ENCODE measurements around the gene RAB11B. TPM values are rescaled to one million over a fixed set of nuclear protein-coding genes. Genes with fewer than 3 reads are reported as not detected.

RAB11B gene
- total RNA-seq, 1 experiment from 2014 or later = 135 TPM

GRCh38 chr19:8397271-8397670, 7.1 kb downstream of the RAB11B start:
- Histone ChIP-seq H3K27me3 (ENCODE audit: control insufficient read depth, insufficient read depth, low read length) (no peaks in the 10 kb centered on the region), H3K4me3 (ENCODE audit: low read depth in 2 of 2, low read length in 2 of 2) (no peak overlapping the region), H3K36me3 (ENCODE audit: control insufficient read depth, insufficient read depth, low read length) (no peaks in the 10 kb centered on the region), H3K27ac (ENCODE audit: low read length) (peak overlapping the region; percentile 75), H3K4me1 (ENCODE audit: control insufficient read depth, insufficient read depth, low read length) (peaks cover 57% of the 10 kb centered on the region), H3K9me3 (ENCODE audit: control insufficient read depth, insufficient read depth, low read depth, low read length) (no peaks in the 10 kb centered on the region)
- in situ Hi-C loops (cut with HindIII; ENCODE audit: low pct_unique_long_range_greater_than_20kb, low sequenced_read_pairs) = no loop called here
- ChIA-PET POLR2A (interaction anchor here (0.7 kb wide), 1 partner anchor 40 kb away, joined by 3 read pairs; no protein-coding TSS in a partner anchor), CTCF (interaction anchor here (1.3 kb wide), 1 partner anchor 44 kb away, joined by 22 read pairs; no protein-coding TSS in a partner anchor)
- intact Hi-C loops (cut with micrococcal nuclease; ENCODE audit: unreplicated experiment) = no loop called here
- DNase-seq (ENCODE audit: low read depth, low spot score) (no peak), ATAC-seq (no peak; the same call in 1 of the 2 replicates)
- no TSS peak for BruUV-seq (replicated peaks)
- TF ChIP-seq TCF7L2 (IDR thresholded peaks at IDR 0.05; ENCODE audit: low read depth, low read length) (no peak), POLR2AphosphoS5 (IDR thresholded peaks at IDR 0.05; ENCODE audit: low read depth, low read length) (no peak), REST (IDR thresholded peaks at IDR 0.05; ENCODE audit: insufficient read depth in 1 of 2, low read depth in 2 of 2, low read length in 1 of 2) (no peak), SIN3A (IDR thresholded peaks at IDR 0.05; ENCODE audit: borderline replicate concordance, insufficient read depth, low read depth, low read length) (no peak), CTCF (IDR thresholded peaks at IDR 0.05) (no peak)

GRCh38 chr19:8397746-8398310, 7.7 kb downstream of the RAB11B start:
- no peak overlapping the region for H3K4me3 ChIP-seq (ENCODE audit: low read depth in 2 of 2, low read length in 2 of 2)
- no peaks in the 10 kb centered on the region for H3K36me3 ChIP-seq (ENCODE audit: control insufficient read depth, insufficient read depth, low read length)
- TF ChIP-seq TCF7L2 (IDR thresholded peaks at IDR 0.05; ENCODE audit: low read depth, low read length) (no peak), SIN3A (IDR thresholded peaks at IDR 0.05; ENCODE audit: borderline replicate concordance, insufficient read depth, low read depth, low read length) (no peak), REST (IDR thresholded peaks at IDR 0.05; ENCODE audit: insufficient read depth in 1 of 2, low read depth in 2 of 2, low read length in 1 of 2) (no peak), POLR2AphosphoS5 (IDR thresholded peaks at IDR 0.05; ENCODE audit: low read depth, low read length) (no peak), CTCF (IDR thresholded peaks at IDR 0.05) (no peak)
- BruUV-seq (replicated peaks) = no TSS peak
- in situ Hi-C loops (cut with HindIII; ENCODE audit: low pct_unique_long_range_greater_than_20kb, low sequenced_read_pairs) (no loop called here), intact Hi-C loops (cut with micrococcal nuclease; ENCODE audit: unreplicated experiment) (no loop called here)
- H3K27ac ChIP-seq (ENCODE audit: low read length) = peak overlapping the region; percentile 75
- DNase-seq (ENCODE audit: low read depth, low spot score) (no peak), ATAC-seq (no peak)
- H3K4me1 ChIP-seq (ENCODE audit: control insufficient read depth, insufficient read depth, low read length) = peaks cover 52% of the 10 kb centered on the region
- no peaks in the 10 kb centered on the region for H3K27me3 ChIP-seq (ENCODE audit: control insufficient read depth, insufficient read depth, low read length)
- no peaks in the 10 kb centered on the region for H3K9me3 ChIP-seq (ENCODE audit: control insufficient read depth, insufficient read depth, low read depth, low read length)
- CTCF ChIA-PET = interaction anchor here (1.3 kb wide), 1 partner anchor 44 kb away, joined by 22 read pairs; no protein-coding TSS in a partner anchor
- POLR2A ChIA-PET = interaction anchor here (0.7 kb wide), 1 partner anchor 40 kb away, joined by 3 read pairs; no protein-coding TSS in a partner anchor
